T-cell (primary cell): ENCODE data around the gene NDRG3. TPM values are rescaled to one million over a fixed set of nuclear protein-coding genes. Genes with fewer than 3 reads are reported as not detected.
A peak's percentile ranks its signal among the peaks of the same experiment; 100 is the strongest.

Experiments used
- ATAC-seq, 4 experiments: fragments of 200-7000 bp in 3 of 4; fragments of 150-1000 bp in 1 of 4; cut with Tn5 transposase; replicated peaks in 1 of 4; 1 replicate in 3 of 4; 2 replicates in 1 of 4; pipeline ENCODE4 v1.10.0; 2021; ENCODE audit warnings: moderate library complexity in 3 of 4, mild to moderate bottlenecking in 2 of 4, moderate number of reproducible peaks in 1 of 4
- CTCF ChIA-PET, 2 donors: fragments of 300-600 bp; sonication (Branson Sonifier 250); formaldehyde crosslinking; loops; one replicate each; lab custom pipeline; 2022; ENCODE audit warnings: antibody characterized with exemption in 2 of 2; lab: Charles Lee
- POLR2A ChIA-PET, 2 donors: fragments of 300-600 bp; sonication (Branson Sonifier 250); formaldehyde crosslinking; loops; one replicate each; lab custom pipeline; 2022; ENCODE audit warnings: antibody characterized with exemption in 2 of 2; lab: Charles Lee
- DNase-seq, 35 experiments: peaks; one replicate each; pipeline versions ENCODE4 v3.0.0 to v3.0.0-alpha.2; 2013 to 2023
- H3K27ac ChIP-seq: one replicate; pipeline ENCODE4 v1.5.1; 2013; ENCODE audit warnings: low read length
- H3K27me3 ChIP-seq, 2 experiments: replicated peaks in 1 of 2; 1 replicate in 1 of 2; 2 replicates in 1 of 2; pipeline versions ENCODE4 v1.6.1 to v1.7.0; 2013; ENCODE audit warnings: low read length in 1 of 2, mixed read lengths in 1 of 2; ENCODE audit not compliant: control insufficient read depth in 2 of 2, insufficient read depth in 2 of 2; ENCODE audit errors: extremely low read depth in 1 of 2
- H3K36me3 ChIP-seq, 2 donors: 1 replicate in 1 of 2; 2 replicates in 1 of 2; pipeline versions ENCODE4 v1.6.1 to v1.7.0; 2013; ENCODE audit warnings: low read length in 1 of 2; ENCODE audit not compliant: control insufficient read depth in 2 of 2, insufficient read depth in 1 of 2; ENCODE audit errors: extremely low read depth in 1 of 2
- H3K4me1 ChIP-seq, 2 experiments: 1 replicate in 1 of 2; 2 replicates in 1 of 2; pipeline versions ENCODE4 v1.6.1 to v1.7.0; 2013; ENCODE audit warnings: low read length in 2 of 2, mixed read lengths in 1 of 2; ENCODE audit not compliant: insufficient read depth in 2 of 2, control insufficient read depth in 1 of 2; ENCODE audit errors: extremely low read depth in 1 of 2
- H3K4me3 ChIP-seq, 2 donors: 1 replicate in 1 of 2; 2 replicates in 1 of 2; pipeline versions ENCODE4 v1.5.1 to v1.7.0; 2013; ENCODE audit warnings: mild to moderate bottlenecking in 2 of 2, low read length in 1 of 2, moderate library complexity in 1 of 2; ENCODE audit not compliant: control insufficient read depth in 1 of 2; ENCODE audit errors: extremely low read depth in 1 of 2
- H3K9me3 ChIP-seq: 2 replicates; pipeline ENCODE4 v1.7.0; 2013
- H3K27ac Mint-ChIP-seq, 2 donors: one replicate each; pipeline ENCODE4 v1.8.0; 2020 to 2021; ENCODE audit warnings: mild to moderate bottlenecking in 2 of 2, mixed read lengths in 2 of 2
- H3K27me3 Mint-ChIP-seq, 2 donors: one replicate each; pipeline ENCODE4 v1.8.0; 2021 to 2022; ENCODE audit warnings: mixed read lengths in 2 of 2
- H3K36me3 Mint-ChIP-seq: one replicate; pipeline ENCODE4 v1.8.0; 2021; ENCODE audit warnings: mixed read lengths
- H3K4me1 Mint-ChIP-seq, 3 donors: one replicate each; pipeline ENCODE4 v1.8.0; 2020 to 2022; ENCODE audit warnings: mixed read lengths in 3 of 3, mild to moderate bottlenecking in 1 of 3
- H3K4me3 Mint-ChIP-seq, 3 donors: one replicate each; pipeline ENCODE4 v1.8.0; 2020 to 2022; ENCODE audit warnings: mild to moderate bottlenecking in 3 of 3, mixed read lengths in 3 of 3, moderate library complexity in 3 of 3
- H3K9me3 Mint-ChIP-seq, 3 donors: one replicate each; pipeline ENCODE4 v1.8.0; 2020 to 2022; ENCODE audit warnings: mixed read lengths in 3 of 3
- WGBS: methylation state at CpG from one replicate; pipeline ENCODE4 v1.1.5; 2013; ENCODE audit warnings: missing lambda C conversion rate; ENCODE audit not compliant: insufficient coverage; 5-methylcytosine and 5-hydroxymethylcytosine counted together
- total RNA-seq, 35 experiments: library from RNA in 6 of 35; stranded (reverse) in 6 of 35; fragments of 120-200 nt in 1 of 35; gene quantifications; one replicate each; pipeline versions ENCODE4 v1.2.1 to v1.2.4 and lab custom pipeline; 2013 to 2026

The NDRG3 gene
- total RNA-seq, 5 donors from 2014 or later (not counting 1 experiment from before 2014, with no cell fraction given), result 25.8 to 29.5 (median 28.3) TPM

GRCh38 chr20:36754656-36755222 is 8.8 kb upstream of the NDRG3 start:
- no peak overlapping the region for H3K27ac ChIP-seq
- H3K4me1 ChIP-seq, result no peaks in the 10 kb centered on the region
- H3K4me3 ChIP-seq, result no peak overlapping the region
- ChIA-PET POLR2A (interaction anchor here (0.5 to 0.6 kb wide), 3 partner anchors 82 to 230 kb away, joined by 4 to 7 read pairs (median 7); no protein-coding TSS in a partner anchor), CTCF (interaction anchor here (0.5 to 2.2 kb wide), 25 partner anchors 9 to 762 kb away, joined by 3 to 16 read pairs (median 4); partner anchors contain the start of genes DSN1 (in 2 of the 2), NDRG3 (in 1 of the 2), RAB5IF (in 1 of the 2) and SLA2 (in 1 of the 2))
- ATAC-seq (peak; percentile 71 to 82 (median 77)), DNase-seq (peak in 25 of 35 experiments; percentile 9 to 73 (median 28))
- no peak overlapping the region for H3K4me3 Mint-ChIP-seq
- WGBS, result 22% methylated on average over 1 of the region's 2 CpGs
- peaks cover 23% of the 10 kb centered on the region for H3K36me3 Mint-ChIP-seq
- H3K27me3 Mint-ChIP-seq, result no peaks in the 10 kb centered on the region
- peaks cover 0 to 6% (median 0%) of the 10 kb centered on the region in 3 donors for H3K4me1 Mint-ChIP-seq
- H3K9me3 ChIP-seq, result no peaks in the 10 kb centered on the region
- no peaks in the 10 kb centered on the region for H3K9me3 Mint-ChIP-seq
- H3K27me3 ChIP-seq, result no peaks in the 10 kb centered on the region
- H3K36me3 ChIP-seq, result peaks cover 0 to 20% of the 10 kb centered on the region in 2 donors
- peak overlapping the region in 1 of 2 donors; percentile 52 for H3K27ac Mint-ChIP-seq

DNA sequence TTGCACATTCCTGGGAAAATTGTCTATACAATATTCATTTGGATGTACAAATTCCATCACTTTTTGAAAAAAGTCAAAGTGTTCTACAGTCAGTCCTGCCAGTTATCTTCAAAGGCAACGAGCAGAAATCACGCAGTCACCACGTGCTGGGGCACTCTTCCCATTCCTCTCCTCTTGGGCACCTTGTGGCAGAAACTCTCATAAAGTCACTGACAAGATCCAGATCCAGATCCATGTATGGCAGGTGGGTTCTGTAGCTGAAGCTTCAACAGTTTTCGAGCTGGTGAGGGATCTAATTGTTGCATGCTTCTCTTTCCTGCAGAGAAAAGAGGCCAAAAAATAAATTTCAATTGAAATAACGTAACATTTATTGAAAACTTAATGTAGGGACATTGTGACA is 6.7 kb upstream of the NDRG3 start:
- no peaks in the 10 kb centered on the region for H3K27me3 Mint-ChIP-seq
- WGBS, result 100% methylated on average over 1 of the region's 5 CpGs
- no peak overlapping the region for H3K27ac ChIP-seq
- DNase-seq, result no peak
- peaks cover 0 to 3% (median 0%) of the 10 kb centered on the region in 3 donors for H3K4me1 Mint-ChIP-seq
- H3K36me3 Mint-ChIP-seq, result peaks cover 17% of the 10 kb centered on the region
- no peaks in the 10 kb centered on the region for H3K4me1 ChIP-seq
- no peak overlapping the region for H3K4me3 Mint-ChIP-seq
- H3K4me3 ChIP-seq, result no peak overlapping the region
- no peaks in the 10 kb centered on the region for H3K9me3 ChIP-seq
- H3K9me3 Mint-ChIP-seq, result no peaks in the 10 kb centered on the region
- CTCF ChIA-PET, result no interaction called here
- POLR2A ChIA-PET, result no interaction called here
- ATAC-seq, result no peak
- no peak overlapping the region for H3K27ac Mint-ChIP-seq
- H3K27me3 ChIP-seq, result no peaks in the 10 kb centered on the region
- peaks cover 0 to 20% of the 10 kb centered on the region in 2 donors for H3K36me3 ChIP-seq

DNA sequence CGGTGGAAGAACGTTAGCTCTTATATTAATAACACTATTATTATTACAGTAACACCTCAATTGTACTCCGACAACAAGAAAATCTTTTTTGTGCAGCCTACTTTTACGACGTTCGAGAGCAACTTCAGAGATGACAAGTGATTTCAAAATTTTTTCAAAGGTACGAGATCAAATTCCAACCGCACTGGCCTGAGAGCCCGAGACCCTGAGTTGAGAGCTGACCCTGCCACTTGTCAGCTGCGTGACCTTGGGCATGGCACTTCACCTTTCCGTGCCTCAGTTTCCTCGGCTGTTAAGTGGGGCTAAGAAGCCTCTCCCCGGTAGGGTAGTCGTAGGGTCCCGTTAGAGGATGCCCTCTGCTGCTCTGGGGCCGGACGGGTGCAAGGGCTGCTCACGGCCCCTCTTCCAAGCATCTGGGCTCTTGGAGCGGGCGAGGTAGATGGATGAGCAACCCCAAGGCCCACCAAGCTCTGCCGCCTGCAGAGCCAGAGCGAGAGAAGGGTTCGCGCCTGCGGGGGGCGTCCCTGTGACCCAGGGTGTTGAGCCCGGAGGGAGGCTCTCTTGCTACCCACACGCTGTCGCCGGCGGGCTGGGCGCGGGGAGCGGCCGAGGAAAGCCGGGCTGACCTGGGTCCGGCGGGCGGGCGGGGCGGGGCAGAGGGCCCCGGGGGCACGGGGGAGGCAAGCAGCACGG is 510 bp downstream of the NDRG3 start:
- H3K27ac Mint-ChIP-seq, result peak overlapping the region; percentile 56 to 69
- Histone ChIP-seq H3K27me3 (no peaks in the 10 kb centered on the region), H3K4me1 (peaks cover 2 to 18% of the 10 kb centered on the region in 2 experiments), H3K27ac (no peak overlapping the region), H3K36me3 (no peaks in the 10 kb centered on the region), H3K4me3 (peak overlapping the region; percentile 76 to 80), H3K9me3 (no peaks in the 10 kb centered on the region)
- 9% methylated on average over 42 of the region's 44 CpGs for WGBS
- ATAC-seq, result peak in 3 of 4 experiments; percentile 36 to 38 (median 37)
- H3K27me3 Mint-ChIP-seq, result no peaks in the 10 kb centered on the region
- peak in 10 of 35 experiments; percentile 1 to 25 (median 6) for DNase-seq
- POLR2A ChIA-PET, result interaction anchor here in 1 of 2 donors (0.6 to 0.9 kb wide), 2 partner anchors 12 to 279 kb away, joined by 3 to 5 read pairs; no protein-coding TSS in a partner anchor
- CTCF ChIA-PET, result interaction anchor here (0.5 to 2.3 kb wide), 4 partner anchors 9 to 29 kb away, joined by 3 to 7 read pairs (median 6); no protein-coding TSS in a partner anchor
- peak overlapping the region; percentile 88 to 91 (median 90) for H3K4me3 Mint-ChIP-seq
- H3K9me3 Mint-ChIP-seq, result no peaks in the 10 kb centered on the region
- peaks cover 24 to 34% (median 31%) of the 10 kb centered on the region in 3 donors for H3K4me1 Mint-ChIP-seq
- no peaks in the 10 kb centered on the region for H3K36me3 Mint-ChIP-seq

- Histone ChIP-seq H3K36me3 (no peaks in the 10 kb centered on the region), H3K4me3 (peak overlapping the region; percentile 76 to 80), H3K9me3 (no peaks in the 10 kb centered on the region), H3K27ac (no peak overlapping the region), H3K4me1 (peaks cover 2 to 18% of the 10 kb centered on the region in 2 experiments), H3K27me3 (no peaks in the 10 kb centered on the region)
- DNase-seq (no peak), ATAC-seq (no peak)
- H3K36me3 Mint-ChIP-seq, result no peaks in the 10 kb centered on the region
- H3K4me1 Mint-ChIP-seq, result peaks cover 24 to 34% (median 31%) of the 10 kb centered on the region in 3 donors
- ChIA-PET POLR2A (interaction anchor here (0.6 to 0.7 kb wide), 3 partner anchors 12 to 279 kb away, joined by 4 to 5 read pairs (median 4); no protein-coding TSS in a partner anchor), CTCF (interaction anchor here in 1 of 2 donors (1.5 to 2.3 kb wide), 2 partner anchors 10 to 11 kb away, joined by 5 to 7 read pairs; no protein-coding TSS in a partner anchor)
- no peaks in the 10 kb centered on the region for H3K27me3 Mint-ChIP-seq
- WGBS, result no CpG with 5 or more reads among the region's 8 CpGs
- no peak overlapping the region for H3K27ac Mint-ChIP-seq
- no peaks in the 10 kb centered on the region for H3K9me3 Mint-ChIP-seq
- H3K4me3 Mint-ChIP-seq, result peak overlapping the region; percentile 88 to 91 (median 90)
These were observed 1.1 kb downstream of the NDRG3 start for GRCh38 chr20:36744764-36745191.

DNA sequence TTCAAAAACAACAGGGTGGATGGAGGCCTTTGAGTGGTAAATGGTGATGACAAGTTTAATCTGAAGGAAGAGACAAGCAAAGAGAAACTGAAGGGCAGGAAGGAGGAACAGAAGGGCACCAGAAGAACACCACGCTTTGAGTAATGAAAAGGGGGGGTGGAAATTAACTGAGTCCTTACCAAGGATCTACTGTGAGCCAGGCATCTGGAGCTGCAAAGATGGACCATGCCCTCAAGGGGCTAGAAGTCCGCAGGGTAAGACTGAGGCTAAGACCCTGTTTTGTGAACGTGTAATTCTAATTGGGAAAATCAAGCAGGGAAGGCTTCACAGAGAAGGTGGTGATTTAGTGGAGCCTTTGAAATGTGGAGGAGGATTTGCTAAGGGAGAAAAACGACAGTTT is 1.6 kb downstream of the NDRG3 start:
- ChIA-PET POLR2A (interaction anchor here (0.6 to 0.7 kb wide), 3 partner anchors 11 to 132 kb away, joined by 3 to 4 read pairs (median 4); no protein-coding TSS in a partner anchor), CTCF (interaction anchor here (0.5 to 2.3 kb wide), 5 partner anchors 10 to 130 kb away, joined by 3 to 7 read pairs (median 4); partner anchors contain the start of gene DSN1 (in 1 of the 2))
- no peaks in the 10 kb centered on the region for H3K36me3 ChIP-seq
- Mint-ChIP-seq H3K9me3 (no peaks in the 10 kb centered on the region), H3K27me3 (no peaks in the 10 kb centered on the region), H3K27ac (peak overlapping the region in 1 of 2 donors; percentile 3), H3K4me1 (peaks cover 24 to 34% (median 31%) of the 10 kb centered on the region in 3 donors), H3K36me3 (no peaks in the 10 kb centered on the region), H3K4me3 (peak overlapping the region; percentile 58 to 91 (median 90))
- H3K27ac ChIP-seq, result no peak overlapping the region
- no peaks in the 10 kb centered on the region for H3K9me3 ChIP-seq
- no peak for DNase-seq
- H3K4me1 ChIP-seq, result peaks cover 2 to 18% of the 10 kb centered on the region in 2 experiments
- WGBS, result 90% methylated on average over 3 of the region's 4 CpGs
- no peaks in the 10 kb centered on the region for H3K27me3 ChIP-seq
- H3K4me3 ChIP-seq, result no peak overlapping the region
- no peak for ATAC-seq

- Histone ChIP-seq H3K4me1 (peaks cover 2 to 18% of the 10 kb centered on the region in 2 experiments), H3K36me3 (no peaks in the 10 kb centered on the region), H3K4me3 (no peak overlapping the region), H3K27me3 (no peaks in the 10 kb centered on the region), H3K27ac (no peak overlapping the region), H3K9me3 (no peaks in the 10 kb centered on the region)
- ATAC-seq, result no peak
- H3K36me3 Mint-ChIP-seq, result no peaks in the 10 kb centered on the region
- no peaks in the 10 kb centered on the region for H3K9me3 Mint-ChIP-seq
- ChIA-PET POLR2A (no interaction called here), CTCF (interaction anchor here in 1 of 2 donors (0.6 kb wide), 1 partner anchor 127 kb away, joined by 4 read pairs; no protein-coding TSS in a partner anchor)
- H3K4me3 Mint-ChIP-seq, result no peak overlapping the region
- no peak overlapping the region for H3K27ac Mint-ChIP-seq
- no CpG with 5 or more reads among the region's 2 CpGs for WGBS
- no peaks in the 10 kb centered on the region for H3K27me3 Mint-ChIP-seq
- DNase-seq, result no peak
- peaks cover 24 to 34% (median 31%) of the 10 kb centered on the region in 3 donors for H3K4me1 Mint-ChIP-seq
These were observed 3.3 kb downstream of the NDRG3 start for GRCh38 chr20:36742558-36742957.
